Dedifferentiated amniotic fluid mesenchymal stem cell (primary cell): ENCODE data around the gene WWTR1.

ENCODE experiments used
- DNase-seq: peaks from one replicate; pipeline ENCODE4 v3.0.0-alpha.2; 2016; ENCODE audit errors: extremely low spot score

WWTR1 gene

GRCh38 chr3:149495581-149496125 is 162.2 kb downstream of the WWTR1 start:
- DNase-seq: no peak

- DNase-seq: no peak
Observed at GRCh38 chr3:149494759-149495580, 162.9 kb downstream of the WWTR1 start.

GRCh38 chr3:149494022-149494758 is 163.6 kb downstream of the WWTR1 start:
- peak; percentile 56 for DNase-seq

- DNase-seq: no peak
Observed at GRCh38 chr3:149493315-149494021, 164.4 kb downstream of the WWTR1 start.

GRCh38 chr3:149490260-149490971 is 167.4 kb downstream of the WWTR1 start:
- DNase-seq: no peak

- no peak for DNase-seq
Observed at GRCh38 chr3:149489060-149489690, 168.7 kb downstream of the WWTR1 start.

GRCh38 chr3:149487598-149488197 is 170.1 kb downstream of the WWTR1 start:
- DNase-seq: no peak

- no peak for DNase-seq
Observed at GRCh38 chr3:149486726-149487125, 171.1 kb downstream of the WWTR1 start.

- no peak for DNase-seq
Observed at GRCh38 chr3:149481491-149481890, 176.3 kb downstream of the WWTR1 start.

GRCh38 chr3:149481056-149481455 is 176.8 kb downstream of the WWTR1 start:
- no peak for DNase-seq

- peak; percentile 73 for DNase-seq
Observed at GRCh38 chr3:149480326-149481017, 177.4 kb downstream of the WWTR1 start.

- DNase-seq: no peak
Observed at GRCh38 chr3:149479621-149480325, 178.1 kb downstream of the WWTR1 start.

GRCh38 chr3:149476225-149476624 is 181.6 kb downstream of the WWTR1 start:
- no peak for DNase-seq

- DNase-seq: no peak
Observed at GRCh38 chr3:149475451-149476060, 182.3 kb downstream of the WWTR1 start.

- DNase-seq: no peak
Observed at GRCh38 chr3:149474250-149474817, 183.5 kb downstream of the WWTR1 start, which contains the start of gene TM4SF4. Gene TM4SF4 (plus strand): TSS chr3:149474697. CDS start chr3:149474878, 181 bp downstream.

GRCh38 chr3:149473357-149474249 is 184.2 kb downstream of the WWTR1 start:
- peak; percentile 85 for DNase-seq

GRCh38 chr3:149472030-149472797 is 185.6 kb downstream of the WWTR1 start:
- no peak for DNase-seq
